ENCODE measurements around the gene DYNC1LI2.

DNA sequence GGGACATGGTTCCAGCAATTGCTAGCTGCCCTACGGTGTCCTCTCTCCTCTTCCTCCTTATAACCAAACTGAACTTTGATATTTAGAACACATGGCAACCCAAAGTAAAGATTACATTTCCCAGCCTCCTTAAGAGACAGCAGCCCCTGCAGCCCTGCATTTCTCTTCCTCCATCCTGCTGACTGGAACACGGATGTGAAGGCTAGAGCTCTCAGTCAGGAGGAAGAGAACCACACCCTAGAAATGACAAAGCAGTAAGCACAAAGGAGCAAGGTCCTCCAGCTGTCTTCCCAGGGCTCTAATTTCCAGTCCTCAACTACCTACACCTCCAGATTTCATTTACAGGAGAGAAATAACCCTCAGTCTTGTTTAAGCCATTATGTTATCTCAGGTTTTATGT lies 10.9 kb downstream of the DYNC1LI2 start:
- TF ChIP-seq, protein P1, sequence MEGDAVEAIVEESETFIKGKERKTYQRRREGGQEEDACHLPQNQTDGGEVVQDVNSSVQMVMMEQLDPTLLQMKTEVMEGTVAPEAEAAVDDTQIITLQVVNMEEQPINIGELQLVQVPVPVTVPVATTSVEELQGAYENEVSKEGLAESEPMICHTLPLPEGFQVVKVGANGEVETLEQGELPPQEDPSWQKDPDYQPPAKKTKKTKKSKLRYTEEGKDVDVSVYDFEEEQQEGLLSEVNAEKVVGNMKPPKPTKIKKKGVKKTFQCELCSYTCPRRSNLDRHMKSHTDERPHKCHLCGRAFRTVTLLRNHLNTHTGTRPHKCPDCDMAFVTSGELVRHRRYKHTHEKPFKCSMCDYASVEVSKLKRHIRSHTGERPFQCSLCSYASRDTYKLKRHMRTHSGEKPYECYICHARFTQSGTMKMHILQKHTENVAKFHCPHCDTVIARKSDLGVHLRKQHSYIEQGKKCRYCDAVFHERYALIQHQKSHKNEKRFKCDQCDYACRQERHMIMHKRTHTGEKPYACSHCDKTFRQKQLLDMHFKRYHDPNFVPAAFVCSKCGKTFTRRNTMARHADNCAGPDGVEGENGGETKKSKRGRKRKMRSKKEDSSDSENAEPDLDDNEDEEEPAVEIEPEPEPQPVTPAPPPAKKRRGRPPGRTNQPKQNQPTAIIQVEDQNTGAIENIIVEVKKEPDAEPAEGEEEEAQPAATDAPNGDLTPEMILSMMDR (IDR thresholded peaks at IDR 0.05): no peak
- TF ChIP-seq POLR2AphosphoS5 (IDR thresholded peaks at IDR 0.05) (peak; percentile 22 to 50), POLR2A (IDR thresholded peaks at IDR 0.05) (no peak), EP300 (IDR thresholded peaks at IDR 0.05) (no peak)

Measured in upper lobe of left lung (tissue), 4 donors.